ENCODE data around the gene HCN4.

The HCN4 gene

DNA sequence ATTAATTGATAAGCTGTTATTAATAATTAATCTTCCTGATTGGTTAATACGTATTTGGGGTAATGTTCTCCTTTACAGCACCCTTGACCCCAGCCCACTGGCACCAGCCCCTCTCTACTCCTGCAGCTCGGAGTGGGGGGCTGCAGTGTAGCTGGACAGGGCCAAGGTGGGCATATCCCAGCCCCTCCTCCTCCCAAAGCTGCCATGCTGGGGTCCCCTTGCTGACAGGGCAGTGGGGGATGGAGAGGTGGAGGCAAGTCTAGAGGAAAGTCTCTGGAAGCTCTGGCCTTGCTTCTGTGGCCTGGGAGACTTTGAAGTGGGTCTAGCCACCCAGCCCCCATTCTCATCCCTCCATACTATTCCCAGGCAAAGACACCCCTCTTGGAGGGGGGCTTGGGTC, 35.8 kb downstream of the HCN4 start:
- no peak overlapping the region for H3K4me3 ChIP-seq (ENCODE audit: low read depth in 1 of 2, low read length in 1 of 2)
- peaks cover 14% of the 10 kb centered on the region for H3K27me3 ChIP-seq
- no peaks in the 10 kb centered on the region for H3K4me1 ChIP-seq (ENCODE audit: control insufficient read depth in 1 of 2, insufficient read depth in 1 of 2, low read depth in 1 of 2, low read length in 1 of 2)
- no peaks in the 10 kb centered on the region for H3K9me3 ChIP-seq
- no peaks in the 10 kb centered on the region for H3K36me3 ChIP-seq
- no peak overlapping the region for H3K27ac ChIP-seq
- no peak for TF ChIP-seq CTCF (IDR thresholded peaks at IDR 0.05)

GRCh38 chr15:73331991-73332925, 36.5 kb downstream of the HCN4 start:
- Histone ChIP-seq H3K4me3 (ENCODE audit: low read depth in 1 of 2, low read length in 1 of 2) (no peak overlapping the region), H3K9me3 (no peaks in the 10 kb centered on the region), H3K4me1 (ENCODE audit: control insufficient read depth in 1 of 2, insufficient read depth in 1 of 2, low read depth in 1 of 2, low read length in 1 of 2) (no peaks in the 10 kb centered on the region), H3K27ac (no peak overlapping the region), H3K27me3 (peaks cover 14% of the 10 kb centered on the region), H3K36me3 (no peaks in the 10 kb centered on the region)
- TF ChIP-seq CTCF (IDR thresholded peaks at IDR 0.05): no peak

- Histone ChIP-seq H3K36me3 (no peaks in the 10 kb centered on the region), H3K27ac (no peak overlapping the region), H3K9me3 (no peaks in the 10 kb centered on the region), H3K4me1 (ENCODE audit: control insufficient read depth in 1 of 2, insufficient read depth in 1 of 2, low read depth in 1 of 2, low read length in 1 of 2) (no peaks in the 10 kb centered on the region), H3K4me3 (ENCODE audit: low read depth in 1 of 2, low read length in 1 of 2) (no peak overlapping the region), H3K27me3 (peaks cover 18% of the 10 kb centered on the region)
- TF ChIP-seq CTCF (IDR thresholded peaks at IDR 0.05): no peak
These were observed 37.3 kb downstream of the HCN4 start for GRCh38 chr15:73331501-73331900.

GRCh38 chr15:73330206-73331051, 38.3 kb downstream of the HCN4 start:
- H3K27me3 ChIP-seq: peaks cover 24% of the 10 kb centered on the region
- no peak overlapping the region for H3K27ac ChIP-seq
- no peaks in the 10 kb centered on the region for H3K36me3 ChIP-seq
- H3K4me1 ChIP-seq (ENCODE audit: control insufficient read depth in 1 of 2, insufficient read depth in 1 of 2, low read depth in 1 of 2, low read length in 1 of 2): no peaks in the 10 kb centered on the region
- H3K4me3 ChIP-seq (ENCODE audit: low read depth in 1 of 2, low read length in 1 of 2): no peak overlapping the region
- no peak for TF ChIP-seq CTCF (IDR thresholded peaks at IDR 0.05)
- H3K9me3 ChIP-seq: no peaks in the 10 kb centered on the region

DNA sequence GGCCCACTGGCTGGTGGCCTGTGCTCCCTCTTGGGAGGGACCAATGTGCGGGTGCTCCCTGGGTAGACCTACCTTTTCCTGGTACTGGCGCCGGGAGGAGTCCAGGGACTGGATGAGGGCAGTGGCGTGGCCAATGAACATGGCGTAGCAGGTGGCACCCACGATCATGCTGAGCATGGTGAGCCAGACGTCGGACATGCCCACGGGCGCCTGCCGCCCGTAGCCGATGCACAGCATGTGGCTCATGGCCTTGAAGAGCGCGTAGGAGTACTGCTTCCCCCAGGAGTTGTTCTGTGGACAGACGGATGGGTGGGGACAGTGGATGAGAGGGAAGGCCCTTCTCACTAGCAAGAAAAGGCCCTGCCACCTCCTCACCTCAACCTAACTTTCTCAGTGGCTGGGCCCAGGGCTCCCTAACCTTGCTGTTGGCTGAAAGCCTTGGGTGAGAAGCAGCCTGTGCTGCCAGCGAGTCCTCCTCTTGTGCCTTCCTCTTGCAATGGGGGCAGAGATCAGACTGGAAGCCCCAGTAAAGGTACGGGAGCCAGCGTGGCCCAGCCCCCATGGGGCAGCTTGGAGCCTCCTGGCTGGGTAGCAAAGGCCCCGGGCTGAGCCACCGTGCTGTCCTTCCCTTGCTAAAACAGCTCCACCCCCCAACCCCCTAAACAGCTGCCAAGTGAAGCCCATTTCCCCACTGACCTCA, 39.1 kb downstream of the HCN4 start:
- no peak for TF ChIP-seq CTCF (IDR thresholded peaks at IDR 0.05)
- Histone ChIP-seq H3K27ac (no peak overlapping the region), H3K4me1 (ENCODE audit: control insufficient read depth in 1 of 2, insufficient read depth in 1 of 2, low read depth in 1 of 2, low read length in 1 of 2) (no peaks in the 10 kb centered on the region), H3K27me3 (peaks cover 31% of the 10 kb centered on the region), H3K9me3 (no peaks in the 10 kb centered on the region), H3K36me3 (no peaks in the 10 kb centered on the region), H3K4me3 (ENCODE audit: low read depth in 1 of 2, low read length in 1 of 2) (no peak overlapping the region)

All from neutrophil (primary cell).